ENCODE data around the gene RFESD.

- TF ChIP-seq GATA3 (IDR thresholded peaks at IDR 0.05; ENCODE audit: low read depth, low read length), result no peak
- TF ChIP-seq GATA2 (IDR thresholded peaks at IDR 0.05; ENCODE audit: low read depth, low read length), result peak; percentile 48
Measured at GRCh38 chr5:95697781-95698681, 51.5 kb downstream of the RFESD start.
